ENCODE measurements around the gene YTHDC2.

The YTHDC2 gene

GRCh38 chr5:113614191-113614590, 100.7 kb downstream of the YTHDC2 start:
- no peak overlapping the region for H3K4me3 ChIP-seq (ENCODE audit: low read depth, low read length)
- no peak for DNase-seq (ENCODE audit: low read depth)
- TF ChIP-seq MAX (IDR thresholded peaks at IDR 0.05; ENCODE audit: low read depth, low read length) (no peak), CTCF (IDR thresholded peaks at IDR 0.05; ENCODE audit: low read depth, low read length) (no peak), POLR2A (IDR thresholded peaks at IDR 0.05; ENCODE audit: extremely low read depth, insufficient read length) (no peak), MYC (IDR thresholded peaks at IDR 0.05; ENCODE audit: low read depth, low read length) (no peak)

GRCh38 chr5:113615708-113616107, 102.2 kb downstream of the YTHDC2 start:
- TF ChIP-seq MYC (IDR thresholded peaks at IDR 0.05; ENCODE audit: low read depth, low read length) (no peak), MAX (IDR thresholded peaks at IDR 0.05; ENCODE audit: low read depth, low read length) (no peak), CTCF (IDR thresholded peaks at IDR 0.05; ENCODE audit: low read depth, low read length) (no peak), POLR2A (IDR thresholded peaks at IDR 0.05; ENCODE audit: extremely low read depth, insufficient read length) (no peak)
- H3K4me3 ChIP-seq (ENCODE audit: low read depth, low read length) = no peak overlapping the region
- DNase-seq (ENCODE audit: low read depth) = no peak

- DNase-seq (ENCODE audit: low read depth) = no peak
- TF ChIP-seq CTCF (IDR thresholded peaks at IDR 0.05; ENCODE audit: low read depth, low read length) (no peak), MAX (IDR thresholded peaks at IDR 0.05; ENCODE audit: low read depth, low read length) (no peak), POLR2A (IDR thresholded peaks at IDR 0.05; ENCODE audit: extremely low read depth, insufficient read length) (no peak), MYC (IDR thresholded peaks at IDR 0.05; ENCODE audit: low read depth, low read length) (no peak)
- H3K4me3 ChIP-seq (ENCODE audit: low read depth, low read length) = no peak overlapping the region
These were observed 103.8 kb downstream of the YTHDC2 start for GRCh38 chr5:113617191-113617796.

GRCh38 chr5:113632996-113633395, 119.5 kb downstream of the YTHDC2 start:
- no peak for TF ChIP-seq CTCF (IDR thresholded peaks at IDR 0.05; ENCODE audit: low read depth, low read length)
- TF ChIP-seq POLR2A (IDR thresholded peaks at IDR 0.05; ENCODE audit: extremely low read depth, insufficient read length) = no peak
- TF ChIP-seq MAX (IDR thresholded peaks at IDR 0.05; ENCODE audit: low read depth, low read length) = no peak
- TF ChIP-seq MYC (IDR thresholded peaks at IDR 0.05; ENCODE audit: low read depth, low read length) = no peak
- no peak for DNase-seq (ENCODE audit: low read depth)
- no peak overlapping the region for H3K4me3 ChIP-seq (ENCODE audit: low read depth, low read length)

GRCh38 chr5:113634957-113635356, 121.5 kb downstream of the YTHDC2 start:
- DNase-seq (ENCODE audit: low read depth) = no peak
- no peak overlapping the region for H3K4me3 ChIP-seq (ENCODE audit: low read depth, low read length)
- TF ChIP-seq MYC (IDR thresholded peaks at IDR 0.05; ENCODE audit: low read depth, low read length) (no peak), MAX (IDR thresholded peaks at IDR 0.05; ENCODE audit: low read depth, low read length) (no peak), POLR2A (IDR thresholded peaks at IDR 0.05; ENCODE audit: extremely low read depth, insufficient read length) (no peak), CTCF (IDR thresholded peaks at IDR 0.05; ENCODE audit: low read depth, low read length) (no peak)

All from NB4 (cell line).